SK-N-SH (cell line): Measurements from ENCODE around the gene ATP1A1. TPM values are rescaled to one million over a fixed set of nuclear protein-coding genes. Genes with fewer than 3 reads are reported as not detected.
A peak's percentile ranks its signal among the peaks of the same experiment; 100 is the strongest.

ENCODE experiments used
- CTCF ChIA-PET: fragments of 300-600, 350-600 bp; formaldehyde crosslinking; extraction: SDS; loops from one replicate; lab custom pipeline; 2021; lab: Yijun Ruan, JAX
- POLR2A ChIA-PET: fragments of 350-600 bp; sonication (Branson Sonifier 250); formaldehyde crosslinking; extraction: SDS; loops from one replicate; lab custom pipeline; 2020; ENCODE audit warnings: antibody characterized with exemption, inconsistent platforms; lab: Yijun Ruan, JAX
- DNase-seq: peaks from one replicate; pipeline ENCODE4 v3.0.0; 2012
- H2AFZ ChIP-seq: fragments of 200-600 bp; sonication (generic); 2 replicates; pipeline ENCODE4 v1.8.1; 2016; ENCODE audit warnings: antibody characterized with exemption, mild to moderate bottlenecking, low read depth
- H3F3A ChIP-seq: fragments of 200-600 bp; sonication (generic); replicated peaks from 2 replicates; pipeline ENCODE3; 2016; ENCODE audit warnings: antibody characterized with exemption, mild to moderate bottlenecking; ENCODE audit not compliant: insufficient read depth
- H3K27ac ChIP-seq, 2 experiments: fragments of 200-500 bp in 1 of 2; fragments of 200-600 bp in 1 of 2; sonication (Bioruptor generic) in 1 of 2; sonication (generic), shearing (Covaris generic) in 1 of 2; 2 replicates each; pipeline versions ENCODE4 v1.5.1 to v1.6.1; 2014 to 2016; ENCODE audit warnings: low read depth in 2 of 2, inconsistent platforms in 1 of 2, low read length in 1 of 2, mild to moderate bottlenecking in 1 of 2, mixed read lengths in 1 of 2
- H3K27me3 ChIP-seq: fragments of 200-600 bp; sonication (generic), shearing (Covaris generic); 2 replicates; pipeline ENCODE4 v1.6.1; 2016; ENCODE audit warnings: mixed run types; ENCODE audit not compliant: insufficient read depth
- H3K36me3 ChIP-seq, 2 experiments: fragments of 200-500 bp in 1 of 2; fragments of 200-600 bp in 1 of 2; sonication (Bioruptor generic) in 1 of 2; sonication (generic) in 1 of 2; replicated peaks in 1 of 2; 2 replicates each; pipeline versions ENCODE3 to v1.5.1; 2014 to 2016; ENCODE audit warnings: low read length in 1 of 2, mild to moderate bottlenecking in 1 of 2; ENCODE audit not compliant: insufficient read depth in 2 of 2, control insufficient read depth in 1 of 2
- H3K4me1 ChIP-seq, 2 experiments: fragments of 200-500 bp in 1 of 2; fragments of 200-600 bp in 1 of 2; sonication (Bioruptor generic) in 1 of 2; sonication (generic), shearing (Covaris generic) in 1 of 2; 2 replicates each; pipeline versions ENCODE4 v1.5.1 to v1.6.1; 2014 to 2016; ENCODE audit warnings: low read depth in 1 of 2, low read length in 1 of 2, mixed run types in 1 of 2; ENCODE audit not compliant: insufficient read depth in 2 of 2, control insufficient read depth in 1 of 2
- H3K4me2 ChIP-seq: fragments of 200-600 bp; sonication (generic), shearing (Covaris generic); 2 replicates; pipeline ENCODE4 v1.6.1; 2017; ENCODE audit warnings: mixed run types
- H3K4me3 ChIP-seq, 2 experiments: fragments of 200-500 bp in 1 of 2; fragments of 200-600 bp in 1 of 2; sonication (Bioruptor generic) in 1 of 2; sonication (generic), shearing (Covaris generic) in 1 of 2; 2 replicates each; pipeline versions ENCODE4 v1.5.1 to v1.8.1; 2014 to 2016; ENCODE audit warnings: low read depth in 2 of 2, inconsistent platforms in 1 of 2, low read length in 1 of 2, mild to moderate bottlenecking in 1 of 2, mixed read lengths in 1 of 2, moderate library complexity in 1 of 2
- H3K79me2 ChIP-seq: fragments of 200-600 bp; sonication (generic); 2 replicates; pipeline ENCODE4 v1.8.1; 2017; ENCODE audit warnings: mild to moderate bottlenecking; ENCODE audit not compliant: insufficient read depth
- H3K9ac ChIP-seq: fragments of 200-600 bp; sonication (generic); 2 replicates; pipeline ENCODE4 v1.6.1; 2017; ENCODE audit warnings: mixed run types
- H3K9me2 ChIP-seq: fragments of 200-600 bp; sonication (generic); 2 replicates; pipeline ENCODE4 v1.6.1; 2017; ENCODE audit warnings: mixed run types
- H3K9me3 ChIP-seq: fragments of 200-600 bp; sonication (generic); 2 replicates; pipeline ENCODE4 v1.6.1; 2017; ENCODE audit warnings: mixed run types, mild to moderate bottlenecking, moderate library complexity
- H4K20me1 ChIP-seq: fragments of 200-600 bp; sonication (generic); 2 replicates; pipeline ENCODE4 v1.6.1; 2017; ENCODE audit warnings: mild to moderate bottlenecking, mixed run types; ENCODE audit not compliant: insufficient read depth
- CHD2 ChIP-seq: fragments of 150-350 bp; IDR thresholded peaks from 2 replicates; pipeline ENCODE4 v1.6.1; 2018; ENCODE audit warnings: low read length; ENCODE audit not compliant: partially characterized antibody
- ELF1 ChIP-seq: IDR thresholded peaks from 2 replicates; pipeline ENCODE4 v1.4.0; 2012
- EP300 ChIP-seq, 2 experiments: IDR thresholded peaks; 2 replicates each; pipeline versions ENCODE4 v1.4.0 to v1.6.1; 2012; ENCODE audit warnings: borderline replicate concordance in 1 of 2, low read depth in 1 of 2, low read length in 1 of 2
- FOSL2 ChIP-seq: IDR thresholded peaks from 2 replicates; pipeline ENCODE4 v1.4.0; 2012; ENCODE audit warnings: low read depth, mild to moderate bottlenecking, moderate library complexity, borderline replicate concordance
- GABPA ChIP-seq: IDR thresholded peaks from 2 replicates; pipeline ENCODE4 v1.4.0; 2012; ENCODE audit warnings: low read depth, mild to moderate bottlenecking
- GATA2 ChIP-seq: sonication (generic); formaldehyde crosslinking; IDR thresholded peaks from 2 replicates; pipeline ENCODE4 v1.5.0; 2020; ENCODE audit warnings: mild to moderate bottlenecking, missing genetic modification reagents
- IRF3 ChIP-seq: fragments of 150-350 bp; IDR thresholded peaks from 2 replicates; pipeline ENCODE4 v1.6.1; 2016; ENCODE audit warnings: mild to moderate bottlenecking, low read depth, low read length
- MAX ChIP-seq: IDR thresholded peaks from 2 replicates; pipeline ENCODE4 v1.4.0; 2012; ENCODE audit warnings: low read depth
- MXI1 ChIP-seq: IDR thresholded peaks from 2 replicates; pipeline ENCODE4 v1.6.1; 2012; ENCODE audit warnings: mild to moderate bottlenecking, low read depth, low read length, improper control_type of control experiment
- NFIC ChIP-seq: IDR thresholded peaks from 2 replicates; pipeline ENCODE4 v1.4.0; 2012; ENCODE audit warnings: borderline replicate concordance
- NRF1 ChIP-seq: IDR thresholded peaks from 2 replicates; pipeline ENCODE4 v1.6.1; 2012; ENCODE audit warnings: low read depth, mild to moderate bottlenecking, low read length
- SIN3A ChIP-seq: IDR thresholded peaks from 2 replicates; pipeline ENCODE4 v1.6.1; 2012; ENCODE audit warnings: low read depth, mild to moderate bottlenecking, low read length, moderate library complexity, borderline replicate concordance
- TAF1 ChIP-seq: IDR thresholded peaks from 2 replicates; pipeline ENCODE4 v1.6.1; 2012; ENCODE audit warnings: low read depth, mild to moderate bottlenecking, low read length, moderate library complexity, borderline replicate concordance
- TEAD4 ChIP-seq: IDR thresholded peaks from 2 replicates; pipeline ENCODE4 v1.4.0; 2012; ENCODE audit warnings: mild to moderate bottlenecking, borderline replicate concordance; ENCODE audit not compliant: insufficient read depth
- USF2 ChIP-seq: fragments of 150-350 bp; IDR thresholded peaks from 2 replicates; pipeline ENCODE4 v1.6.1; 2017; ENCODE audit warnings: antibody characterized with exemption, low read length, low read depth, borderline replicate concordance
- YY1 ChIP-seq: IDR thresholded peaks from 2 replicates; pipeline ENCODE4 v1.4.0; 2012; ENCODE audit warnings: low read depth, mild to moderate bottlenecking
- ZBTB33 ChIP-seq: IDR thresholded peaks from 2 replicates; pipeline ENCODE4 v1.4.0; 2012; ENCODE audit warnings: low read depth, borderline replicate concordance
- WGBS: methylation state at CpG from one replicate; pipeline ENCODE4 v1.1.6; 2017; ENCODE audit warnings: low lambda C conversion rate; 5-methylcytosine and 5-hydroxymethylcytosine counted together
- polyA plus RNA-seq, 3 experiments: library from polyadenylated mRNA; depleted of rRNA; stranded (reverse); fragments of >200 nt; gene quantifications; 2 replicates each; pipeline ENCODE4 v1.2.3, GENCODE V29; 2012

ATP1A1 gene
- polyA plus RNA-seq, 1 of the 3 experiments (the other 2 are of a cell fraction) = 233 TPM

GRCh38 chr1:116372191-116372590 lies 853 bp upstream of the ATP1A1 start:
- CTCF ChIA-PET = interaction anchor here (3.0 to 3.1 kb wide), 2 partner anchors 127 to 233 kb away, joined by 6 to 16 read pairs; no protein-coding TSS in a partner anchor
- no peaks in the 10 kb centered on the region for H3K27me3 ChIP-seq

GRCh38 chr1:116373431-116374352 lies 648 bp downstream of the ATP1A1 start:
- CTCF ChIA-PET = interaction anchor here (0.8 to 4.7 kb wide), 4 partner anchors 111 to 234 kb away, joined by 3 to 30 read pairs (median 10); no protein-coding TSS in a partner anchor
- Histone ChIP-seq H3K4me1 (peaks cover 24 to 42% of the 10 kb centered on the region in 2 experiments), H3K27ac (peak overlapping the region; percentile 83 to 98), H4K20me1 (peaks cover 5% of the 10 kb centered on the region; the same call in 1 of the 2 replicates), H3K4me3 (peak overlapping the region; percentile 60 to 71), H3F3A (peaks cover 34% of the 10 kb centered on the region), H3K9ac (peak overlapping the region; percentile 84), H3K9me3 (no peaks in the 10 kb centered on the region), H2AFZ (peak overlapping the region; percentile 69), H3K27me3 (no peaks in the 10 kb centered on the region), H3K4me2 (peak overlapping the region; percentile 89), H3K36me3 (no peaks in the 10 kb centered on the region), H3K9me2 (no peaks in the 10 kb centered on the region), H3K79me2 (peaks cover 45% of the 10 kb centered on the region)
- WGBS = 3% methylated on average over 25 of the region's 84 CpGs
- POLR2A ChIA-PET = interaction anchor here (0.8 kb wide), 1 partner anchor 112 kb away, joined by 4 read pairs; no protein-coding TSS in a partner anchor
- peak; percentile 76 for DNase-seq
- no peak for TF ChIP-seq ZBTB33
- peak; percentile 13; the same call in 1 of the 2 replicates for TF ChIP-seq SIN3A
- peak; percentile 30; the same call in 1 of the 2 replicates for TF ChIP-seq GABPA
- no peak for TF ChIP-seq CHD2
- peak; percentile 17; the same call in 1 of the 2 replicates for TF ChIP-seq NFIC
- TF ChIP-seq EP300 (IDR thresholded peaks at IDR 0.05; ENCODE audit: borderline replicate concordance in 1 of 2, low read depth in 1 of 2, low read length in 1 of 2) = no peak
- TF ChIP-seq MAX = peak; percentile 51; the same call in 1 of the 2 replicates
- no peak for TF ChIP-seq ELF1
- TF ChIP-seq MXI1 = no peak; the same call in none of the 2 replicates
- no peak for TF ChIP-seq NRF1
- TF ChIP-seq TAF1 = 0 out of 2 replicates have a peak, but pooled peaks have one; percentile 8

More at GRCh38 chr1:116372191-116372590, 853 bp upstream of the ATP1A1 start:
- H3K79me2 ChIP-seq = peaks cover 35% of the 10 kb centered on the region
- H3K4me3 ChIP-seq = peak overlapping the region; percentile 60 to 64; a peak in 3 of 4 replicates
- H3K4me1 ChIP-seq = peaks cover 28 to 30% of the 10 kb centered on the region in 2 experiments
- POLR2A ChIA-PET = no interaction called here
- H3K9ac ChIP-seq = no peak overlapping the region
- 89% methylated on average over 11 of the region's 11 CpGs for WGBS
- no peaks in the 10 kb centered on the region for H3K9me2 ChIP-seq
- H3K4me2 ChIP-seq = no peak overlapping the region; the same call in 1 of the 2 replicates
- no peak overlapping the region for H3K27ac ChIP-seq
- peaks cover 26% of the 10 kb centered on the region for H3F3A ChIP-seq
- H3K36me3 ChIP-seq = no peaks in the 10 kb centered on the region
- no peak for TF ChIP-seq GABPA
- TF ChIP-seq EP300 (IDR thresholded peaks at IDR 0.05; ENCODE audit: borderline replicate concordance in 1 of 2, low read depth in 1 of 2, low read length in 1 of 2) = no peak
- TF ChIP-seq TEAD4 = no peak
- no peak for TF ChIP-seq CHD2
- no peak for TF ChIP-seq IRF3
- TF ChIP-seq GATA2 (CRISPR knock-in tag) = no peak
- no peak for TF ChIP-seq YY1
- no peak for TF ChIP-seq NRF1
- TF ChIP-seq FOSL2 = no peak
- no peak for TF ChIP-seq USF2
- no peaks in the 10 kb centered on the region for H3K9me3 ChIP-seq
- 0 out of 2 replicates have a peak overlapping the region, but pooled peaks have one; percentile 69 for H2AFZ ChIP-seq
- peaks cover 5% of the 10 kb centered on the region; the same call in 1 of the 2 replicates for H4K20me1 ChIP-seq
- DNase-seq = no peak
